IMR-90 (cell line): ENCODE results near the gene LLGL2. TPM values are rescaled to one million over a fixed set of nuclear protein-coding genes. Genes with fewer than 3 reads are reported as not detected.

Experiments used
- ATAC-seq: fragments of 200-7000 bp; cut with Tn5 transposase; 2 replicates; pipeline ENCODE4 v1.9.1; 2020; ENCODE audit warnings: low read depth, mild to moderate bottlenecking, moderate library complexity
- BruUV-seq: library from RNA; stranded (reverse); fragments of 400-500 nt; replicated peaks from 2 replicates; lab custom pipeline; 2021; lab: Mats Ljungman, UMichigan
- CTCF ChIA-PET: fragments of 300-600 bp; formaldehyde crosslinking; extraction: SDS; loops from one replicate; lab custom pipeline; 2021; ENCODE audit warnings: antibody characterized with exemption; lab: Yijun Ruan, JAX
- POLR2A ChIA-PET: fragments of 300-600 bp; sonication (Branson Sonifier 250); formaldehyde crosslinking; loops from one replicate; lab custom pipeline; 2022; ENCODE audit warnings: antibody characterized with exemption; ENCODE audit not compliant: unreplicated experiment; lab: Charles Lee
- DNase-seq: peaks from one replicate; pipeline ENCODE4 v3.0.0; 2013
- H2AFZ ChIP-seq: replicated peaks from 2 replicates; pipeline ENCODE3; 2013; ENCODE audit warnings: low read length, mild to moderate bottlenecking; ENCODE audit not compliant: poor library complexity
- H2AK5ac ChIP-seq: 2 replicates; pipeline ENCODE4 v1.6.1; 2013; ENCODE audit warnings: low read depth, low read length, inconsistent platforms
- H2AK9ac ChIP-seq: replicated peaks from 2 replicates; pipeline ENCODE3; 2013; ENCODE audit warnings: mild to moderate bottlenecking, low read depth, low read length, moderate library complexity; ENCODE audit not compliant: poor library complexity
- H2BK120ac ChIP-seq: 2 replicates; pipeline ENCODE4 v1.6.1; 2013; ENCODE audit warnings: low read depth, low read length, inconsistent platforms
- H2BK15ac ChIP-seq: 3 replicates; pipeline ENCODE4 v1.6.1; 2013; ENCODE audit warnings: low read depth, low read length, inconsistent platforms
- H2BK20ac ChIP-seq: 2 replicates; pipeline ENCODE4 v1.6.1; 2013; ENCODE audit warnings: low read depth, mild to moderate bottlenecking, inconsistent platforms, low read length, moderate library complexity
- H2BK5ac ChIP-seq: 2 replicates; pipeline ENCODE4 v1.6.1; 2013; ENCODE audit warnings: mild to moderate bottlenecking, low read depth, low read length, inconsistent platforms; ENCODE audit not compliant: poor library complexity, severe bottlenecking
- H3K14ac ChIP-seq: replicated peaks from 2 replicates; pipeline ENCODE4 v1.6.1; 2013; ENCODE audit warnings: low read depth, low read length, inconsistent platforms
- H3K18ac ChIP-seq: 2 replicates; pipeline ENCODE4 v1.6.1; 2013; ENCODE audit warnings: low read depth, low read length, control low read depth
- H3K23ac ChIP-seq: 2 replicates; pipeline ENCODE4 v1.6.1; 2013; ENCODE audit warnings: low read depth, low read length, inconsistent platforms
- H3K27ac ChIP-seq: 2 replicates; pipeline ENCODE4 v1.5.1; 2013; ENCODE audit warnings: mild to moderate bottlenecking, control low read depth, low read length; ENCODE audit not compliant: insufficient read depth
- H3K27me3 ChIP-seq: 2 replicates; pipeline ENCODE4 v1.6.1; 2013; ENCODE audit warnings: low read length; ENCODE audit not compliant: control insufficient read depth, insufficient read depth
- H3K36me3 ChIP-seq: 2 replicates; pipeline ENCODE4 v1.6.1; 2013; ENCODE audit warnings: low read length, mixed read lengths; ENCODE audit not compliant: control insufficient read depth, insufficient read depth
- H3K4ac ChIP-seq: 2 replicates; pipeline ENCODE4 v1.6.1; 2013; ENCODE audit warnings: low read depth, low read length, inconsistent platforms
- H3K4me1 ChIP-seq: 2 replicates; pipeline ENCODE4 v1.6.1; 2013; ENCODE audit warnings: low read length, mixed read lengths; ENCODE audit not compliant: control insufficient read depth, insufficient read depth
- H3K4me2 ChIP-seq: 2 replicates; pipeline ENCODE4 v1.6.1; 2013; ENCODE audit warnings: low read depth, mild to moderate bottlenecking, control low read depth, low read length, moderate library complexity
- H3K4me3 ChIP-seq: 2 replicates; pipeline ENCODE4 v1.5.1; 2013; ENCODE audit warnings: low read depth, mild to moderate bottlenecking, control low read depth, low read length, moderate library complexity; ENCODE audit not compliant: insufficient read depth
- H3K56ac ChIP-seq: 2 replicates; pipeline ENCODE4 v1.6.1; 2013; ENCODE audit warnings: low read length, inconsistent platforms; ENCODE audit not compliant: insufficient read depth; ENCODE audit errors: extremely low read depth
- H3K79me1 ChIP-seq, 2 experiments: 2 replicates each; pipeline ENCODE4 v1.6.1; 2013; ENCODE audit warnings: low read length in 2 of 2, inconsistent platforms in 1 of 2, low read depth in 1 of 2
- H3K9ac ChIP-seq: 2 replicates; pipeline ENCODE4 v1.6.1; 2013; ENCODE audit warnings: low read depth, low read length, control low read depth
- H3K9me1 ChIP-seq: 2 replicates; pipeline ENCODE4 v1.6.1; 2013; ENCODE audit warnings: low read length, inconsistent platforms; ENCODE audit not compliant: insufficient read depth
- H3K9me3 ChIP-seq: 2 replicates; pipeline ENCODE4 v1.6.1; 2013; ENCODE audit warnings: low read length; ENCODE audit not compliant: control insufficient read depth, insufficient read depth
- H4K20me1 ChIP-seq: 2 replicates; pipeline ENCODE4 v1.6.1; 2013; ENCODE audit warnings: low read length, inconsistent platforms; ENCODE audit not compliant: insufficient read depth
- H4K5ac ChIP-seq: 2 replicates; pipeline ENCODE4 v1.6.1; 2013; ENCODE audit warnings: mild to moderate bottlenecking, low read depth, low read length, control low read depth
- H4K8ac ChIP-seq, 2 experiments: 2 replicates each; pipeline ENCODE4 v1.6.1; 2013; ENCODE audit warnings: low read depth in 2 of 2, low read length in 2 of 2, control low read depth in 1 of 2, inconsistent platforms in 1 of 2
- H4K91ac ChIP-seq: 2 replicates; pipeline ENCODE4 v1.6.1; 2013; ENCODE audit warnings: low read depth, low read length, inconsistent platforms; ENCODE audit not compliant: insufficient read depth
- BHLHE40 ChIP-seq: fragments of 150-350 bp; IDR thresholded peaks from 2 replicates; pipeline ENCODE4 v1.6.1; 2016; ENCODE audit warnings: mild to moderate bottlenecking, low read depth, low read length
- CEBPB ChIP-seq: IDR thresholded peaks from 2 replicates; pipeline ENCODE4 v1.6.1; 2012; ENCODE audit warnings: low read depth, low read length, improper control_type of control experiment
- CHD1 ChIP-seq: IDR thresholded peaks from 2 replicates; pipeline ENCODE4 v1.6.1; 2012; ENCODE audit warnings: low read depth, low read length, improper control_type of control experiment
- ELK1 ChIP-seq: fragments of 150-350 bp; IDR thresholded peaks from 2 replicates; pipeline ENCODE4 v1.6.1; 2016; ENCODE audit warnings: low read depth, mild to moderate bottlenecking, low read length, moderate library complexity, borderline replicate concordance
- FOS ChIP-seq: fragments of 150-350 bp; IDR thresholded peaks from 2 replicates; pipeline ENCODE4 v1.6.1; 2016; ENCODE audit warnings: low read depth, low read length
- MAFK ChIP-seq: IDR thresholded peaks from 2 replicates; pipeline ENCODE4 v1.6.1; 2012; ENCODE audit warnings: low read depth, low read length, improper control_type of control experiment
- MAZ ChIP-seq: IDR thresholded peaks from 2 replicates; pipeline ENCODE4 v1.6.1; 2012; ENCODE audit warnings: low read depth, mild to moderate bottlenecking, low read length, improper control_type of control experiment, moderate library complexity, borderline replicate concordance
- MXI1 ChIP-seq: IDR thresholded peaks from 2 replicates; pipeline ENCODE4 v1.6.1; 2012; ENCODE audit warnings: low read depth, mild to moderate bottlenecking, low read length, moderate library complexity, borderline replicate concordance
- NFE2L2 ChIP-seq: fragments of 150-350 bp; IDR thresholded peaks from 2 replicates; pipeline ENCODE4 v1.6.1; 2016; ENCODE audit warnings: low read depth, mild to moderate bottlenecking, low read length
- POLR2A ChIP-seq: IDR thresholded peaks from 2 replicates; pipeline ENCODE4 v1.6.1; 2012; ENCODE audit warnings: mild to moderate bottlenecking, low read depth, low read length
- RAD21 ChIP-seq: IDR thresholded peaks from 2 replicates; pipeline ENCODE4 v1.6.1; 2012; ENCODE audit warnings: low read length, improper control_type of control experiment
- RCOR1 ChIP-seq: IDR thresholded peaks from 2 replicates; pipeline ENCODE4 v1.6.1; 2012; ENCODE audit warnings: mild to moderate bottlenecking, low read length, improper control_type of control experiment; ENCODE audit not compliant: insufficient replicate concordance
- RFX5 ChIP-seq: IDR thresholded peaks from 2 replicates; pipeline ENCODE4 v1.8.0; 2012; ENCODE audit warnings: low read depth, mild to moderate bottlenecking, low read length, moderate library complexity
- SMC3 ChIP-seq: fragments of 150-350 bp; IDR thresholded peaks from 2 replicates; pipeline ENCODE4 v1.6.1; 2016; ENCODE audit warnings: low read depth, mild to moderate bottlenecking, antibody characterized with exemption, low read length, moderate library complexity
- WGBS, 2 experiments: methylation state at CpG; one replicate each; pipeline versions ENCODE4 v1.1.5 to v1.1.7; 2013; ENCODE audit warnings: missing lambda C conversion rate in 2 of 2; ENCODE audit not compliant: insufficient read length in 1 of 2; ENCODE audit errors: extremely low coverage in 2 of 2; 5-methylcytosine and 5-hydroxymethylcytosine counted together
- dilution Hi-C: fragments of 300-500 bp; cut with HindIII; formaldehyde crosslinking; loops from one replicate; pipeline ENCODE4 v1.14.3; 2018; ENCODE audit warnings: low sequenced_read_pairs; ENCODE audit not compliant: unreplicated experiment
- in situ Hi-C: fragments of 300-500 bp; cut with MboI; formaldehyde crosslinking; loops from 3 replicates; pipeline ENCODE4 v1.14.3; 2019; ENCODE audit warnings: low sequenced_read_pairs, inconsistent platforms, mixed read lengths
- intact Hi-C: fragments of 100-400 bp; cut with micrococcal nuclease; formaldehyde crosslinking; loops from 2 replicates; pipeline ENCODE4 v1.10.0; 2022
- polyA plus RNA-seq, 3 experiments: library from polyadenylated mRNA; depleted of rRNA; stranded (reverse); fragments of >200 nt; gene quantifications; 2 replicates each; pipeline ENCODE4 v1.2.3, GENCODE V29; 2012; ENCODE audit warnings: low replicate concordance in 1 of 3
- total RNA-seq: library from RNA; depleted of rRNA; stranded (reverse); fragments of >200 nt; gene quantifications from 2 replicates; pipeline ENCODE4 v1.2.3, GENCODE V29; 2012
- TF ChIP-seq, protein P1 (sequence below): fragments of 150-350 bp; IDR thresholded peaks from 2 replicates; pipeline ENCODE4 v1.6.1; 2017; ENCODE audit warnings: mild to moderate bottlenecking, antibody characterized with exemption, low read length, low read depth
- TF ChIP-seq, protein P2 (sequence below): conservative IDR thresholded peaks from 2 replicates; pipeline ENCODE4 v1.5.1; 2012; ENCODE audit warnings: mild to moderate bottlenecking, low read depth, low read length, improper control_type of control experiment

The LLGL2 gene
- total and polyA plus RNA-seq, 2 of the 4 experiments (the other 2 are of a cell fraction), result 0.54 to 0.72 TPM

GRCh38 chr17:75501378-75502071 lies 24.0 kb upstream of the LLGL2 start:
- Histone ChIP-seq H3K27ac (no peak overlapping the region), H4K20me1 (no peaks in the 10 kb centered on the region), H3K9ac (no peak overlapping the region), H2AK9ac (no peak overlapping the region), H3K36me3 (peaks cover 41% of the 10 kb centered on the region), H2BK5ac (no peak overlapping the region), H3K4me2 (no peak overlapping the region), H2AFZ (no peak overlapping the region), H3K9me1 (no peaks in the 10 kb centered on the region), H2BK20ac (no peak overlapping the region), H4K5ac (no peak overlapping the region), H2AK5ac (no peak overlapping the region), H3K4me3 (no peak overlapping the region), H3K9me3 (no peaks in the 10 kb centered on the region), H3K79me1 (no peaks in the 10 kb centered on the region), H3K14ac (no peak overlapping the region), H3K4ac (no peak overlapping the region), H4K8ac (no peak overlapping the region), H3K56ac (no peak overlapping the region), H3K4me1 (no peaks in the 10 kb centered on the region), H3K18ac (no peak overlapping the region), H4K91ac (no peak overlapping the region), H2BK120ac (no peak overlapping the region), H2BK15ac (no peak overlapping the region), H3K27me3 (no peaks in the 10 kb centered on the region), H3K23ac (no peak overlapping the region)
- DNase-seq (no peak), ATAC-seq (no peak)
- WGBS, 2 experiments, result 90% methylated on average over 8 of the region's 21 CpGs; no CpG with 5 or more reads in 1 of the 2 experiments
- no TSS peak for BruUV-seq
- POLR2A ChIA-PET, result no interaction called here
- CTCF ChIA-PET, result no interaction called here
- TF ChIP-seq CEBPB (no peak), MAZ (no peak), NFE2L2 (no peak), RFX5 (no peak), CHD1 (no peak), ELK1 (no peak), RAD21 (no peak), MXI1 (no peak), SMC3 (no peak), MAFK (no peak), POLR2A (no peak), RCOR1 (no peak), FOS (no peak), BHLHE40 (no peak)
- TF ChIP-seq, protein P1, sequence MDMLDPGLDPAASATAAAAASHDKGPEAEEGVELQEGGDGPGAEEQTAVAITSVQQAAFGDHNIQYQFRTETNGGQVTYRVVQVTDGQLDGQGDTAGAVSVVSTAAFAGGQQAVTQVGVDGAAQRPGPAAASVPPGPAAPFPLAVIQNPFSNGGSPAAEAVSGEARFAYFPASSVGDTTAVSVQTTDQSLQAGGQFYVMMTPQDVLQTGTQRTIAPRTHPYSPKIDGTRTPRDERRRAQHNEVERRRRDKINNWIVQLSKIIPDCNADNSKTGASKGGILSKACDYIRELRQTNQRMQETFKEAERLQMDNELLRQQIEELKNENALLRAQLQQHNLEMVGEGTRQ, result no peak
- TF ChIP-seq, protein P2, sequence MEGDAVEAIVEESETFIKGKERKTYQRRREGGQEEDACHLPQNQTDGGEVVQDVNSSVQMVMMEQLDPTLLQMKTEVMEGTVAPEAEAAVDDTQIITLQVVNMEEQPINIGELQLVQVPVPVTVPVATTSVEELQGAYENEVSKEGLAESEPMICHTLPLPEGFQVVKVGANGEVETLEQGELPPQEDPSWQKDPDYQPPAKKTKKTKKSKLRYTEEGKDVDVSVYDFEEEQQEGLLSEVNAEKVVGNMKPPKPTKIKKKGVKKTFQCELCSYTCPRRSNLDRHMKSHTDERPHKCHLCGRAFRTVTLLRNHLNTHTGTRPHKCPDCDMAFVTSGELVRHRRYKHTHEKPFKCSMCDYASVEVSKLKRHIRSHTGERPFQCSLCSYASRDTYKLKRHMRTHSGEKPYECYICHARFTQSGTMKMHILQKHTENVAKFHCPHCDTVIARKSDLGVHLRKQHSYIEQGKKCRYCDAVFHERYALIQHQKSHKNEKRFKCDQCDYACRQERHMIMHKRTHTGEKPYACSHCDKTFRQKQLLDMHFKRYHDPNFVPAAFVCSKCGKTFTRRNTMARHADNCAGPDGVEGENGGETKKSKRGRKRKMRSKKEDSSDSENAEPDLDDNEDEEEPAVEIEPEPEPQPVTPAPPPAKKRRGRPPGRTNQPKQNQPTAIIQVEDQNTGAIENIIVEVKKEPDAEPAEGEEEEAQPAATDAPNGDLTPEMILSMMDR, result no peak
- in situ Hi-C loops, result no loop called here
- dilution Hi-C loops, result no loop called here
- intact Hi-C loops, result no loop called here
